C4-2B (cell line): ENCODE measurements around the gene FGB.

Source experiments
- CTCF ChIP-seq: fragments of 450-650 bp; conservative IDR thresholded peaks from 2 replicates; pipeline ENCODE4 v1.5.1; 2017; ENCODE audit warnings: mild to moderate bottlenecking
- ZFX ChIP-seq: fragments of 450-650 bp; IDR thresholded peaks from 2 replicates; pipeline ENCODE4 v1.6.1; 2017

GRCh38 chr4:154588198-154588597, 25.4 kb downstream of the FGB start:
- TF ChIP-seq CTCF (no peak), ZFX (no peak)
